SK-N-SH treated with all-trans-retinoic acid at 6 μM for 48 hours (cell line): ENCODE results near the gene PAQR8.
A peak's percentile ranks its signal among the peaks of the same experiment; 100 is the strongest.

ENCODE experiments used
- ATAC-seq: fragments of 200-7000 bp; cut with Tn5 transposase; 3 replicates; pipeline ENCODE4 v1.9.1; 2020; ENCODE audit warnings: mild to moderate bottlenecking, moderate library complexity
- ARNTL ChIP-seq: fragments of 450-650 bp; formaldehyde crosslinking; IDR thresholded peaks from 2 replicates; pipeline ENCODE4 v1.5.0; 2020; ENCODE audit warnings: low read depth, mild to moderate bottlenecking, moderate library complexity, borderline replicate concordance
- BACH2 ChIP-seq: fragments of 250-450 bp; sonication (Bioruptor Pico); IDR thresholded peaks from 2 replicates; pipeline ENCODE4 v1.9.0; 2021; ENCODE audit warnings: mild to moderate bottlenecking, borderline replicate concordance
- CSDC2 ChIP-seq: fragments of 250-450 bp; sonication (Bioruptor Pico); IDR thresholded peaks from 2 replicates; pipeline ENCODE4 v1.5.0; 2020; ENCODE audit warnings: mild to moderate bottlenecking, moderate library complexity
- CSRNP3 ChIP-seq: fragments of 250-450 bp; sonication (Bioruptor Pico); IDR thresholded peaks from 2 replicates; pipeline ENCODE4 v1.5.1; 2021; ENCODE audit warnings: mild to moderate bottlenecking, moderate library complexity
- ESRRG ChIP-seq: fragments of 250-450 bp; sonication (Bioruptor Pico); IDR thresholded peaks from 2 replicates; pipeline ENCODE4 v1.6.1; 2021; ENCODE audit warnings: mild to moderate bottlenecking
- GLIS3 ChIP-seq: fragments of 250-450 bp; sonication (Bioruptor Pico); IDR thresholded peaks from 2 replicates; pipeline ENCODE4 v1.5.0; 2020; ENCODE audit warnings: mild to moderate bottlenecking, moderate library complexity
- ISL1 ChIP-seq: fragments of 250-450 bp; sonication (Bioruptor Pico); IDR thresholded peaks from 2 replicates; pipeline ENCODE4 v2.1.2; 2022; ENCODE audit warnings: mild to moderate bottlenecking, moderate library complexity
- OSR1 ChIP-seq: fragments of 250-450 bp; sonication (Bioruptor Pico); IDR thresholded peaks from 2 replicates; pipeline ENCODE4 v1.8.0; 2022; ENCODE audit warnings: moderate library complexity, mild to moderate bottlenecking, inconsistent platforms
- PATZ1 ChIP-seq: fragments of 250-450 bp; sonication (Bioruptor Pico); IDR thresholded peaks from 2 replicates; pipeline ENCODE4 v1.8.0; 2020; ENCODE audit warnings: mild to moderate bottlenecking, moderate library complexity, borderline replicate concordance
- POU6F1 ChIP-seq: fragments of 250-450 bp; sonication (Bioruptor Pico); IDR thresholded peaks from 2 replicates; pipeline ENCODE4 v1.8.0; 2021; ENCODE audit warnings: low read depth, mild to moderate bottlenecking, moderate library complexity, borderline replicate concordance
- PPARA ChIP-seq: fragments of 250-450 bp; sonication (Bioruptor Pico); IDR thresholded peaks from 2 replicates; pipeline ENCODE4 v1.5.0; 2020; ENCODE audit warnings: mild to moderate bottlenecking, borderline replicate concordance
- RARB ChIP-seq: fragments of 250-450 bp; sonication (Bioruptor Pico); IDR thresholded peaks from 2 replicates; pipeline ENCODE4 v1.8.0; 2021; ENCODE audit warnings: mild to moderate bottlenecking, moderate library complexity
- SNAI2 ChIP-seq: fragments of 250-450 bp; sonication (Bioruptor Pico); IDR thresholded peaks from 2 replicates; pipeline ENCODE4 v1.5.0; 2020; ENCODE audit warnings: mild to moderate bottlenecking, moderate library complexity
- TCF4 ChIP-seq: fragments of 250-450 bp; sonication (Bioruptor Pico); IDR thresholded peaks from 2 replicates; pipeline ENCODE4 v1.8.0; 2021; ENCODE audit warnings: mild to moderate bottlenecking, moderate library complexity, borderline replicate concordance
- TOX ChIP-seq: fragments of 250-450 bp; sonication (Bioruptor Pico); IDR thresholded peaks from 2 replicates; pipeline ENCODE4 v1.8.0; 2021; ENCODE audit warnings: mild to moderate bottlenecking, moderate library complexity, borderline replicate concordance
- TSHZ2 ChIP-seq: fragments of 250-450 bp; sonication (Bioruptor Pico); IDR thresholded peaks from 2 replicates; pipeline ENCODE4 v1.5.0; 2020; ENCODE audit warnings: mild to moderate bottlenecking, moderate library complexity
- ZFP3 ChIP-seq: fragments of 250-450 bp; sonication (Bioruptor Pico); IDR thresholded peaks from 2 replicates; pipeline ENCODE4 v1.5.0; 2020; ENCODE audit warnings: mild to moderate bottlenecking, moderate library complexity
- ZFP30 ChIP-seq: fragments of 450-650 bp; formaldehyde crosslinking; IDR thresholded peaks from 2 replicates; pipeline ENCODE4 v1.5.0; 2022; ENCODE audit warnings: mild to moderate bottlenecking, moderate library complexity
- ZNF565 ChIP-seq: fragments of 450-650 bp; formaldehyde crosslinking; conservative IDR thresholded peaks from 2 replicates; pipeline ENCODE4 v1.5.0; 2020; ENCODE audit warnings: low read depth, mild to moderate bottlenecking, moderate library complexity
- ZNF70 ChIP-seq: fragments of 450-650 bp; formaldehyde crosslinking; IDR thresholded peaks from 2 replicates; pipeline ENCODE4 v1.5.0; 2020; ENCODE audit warnings: mild to moderate bottlenecking, moderate library complexity
- ZNF8 ChIP-seq: fragments of 450-650 bp; formaldehyde crosslinking; IDR thresholded peaks from 2 replicates; pipeline ENCODE4 v1.5.0; 2020; ENCODE audit warnings: mild to moderate bottlenecking, moderate library complexity

PAQR8 gene

GRCh38 chr6:52361414-52361944, 472 bp upstream of the PAQR8 start (continued):
- TF ChIP-seq POU6F1 (CRISPR knock-in tag): no peak
- no peak for TF ChIP-seq CSDC2 (CRISPR knock-in tag)
- no peak for TF ChIP-seq ZFP30
- no peak for TF ChIP-seq ZFP3 (CRISPR knock-in tag)
- TF ChIP-seq, all 23 proteins: peak for 0

- peak; percentile 71 for ATAC-seq
- TF ChIP-seq RARB (no peak), GLIS3 (CRISPR knock-in tag) (no peak), TCF4 (CRISPR knock-in tag) (no peak), PATZ1 (no peak), ZNF565 (CRISPR knock-in tag) (no peak), ZNF8 (CRISPR knock-in tag) (no peak), ZNF70 (CRISPR knock-in tag) (no peak), PPARA (no peak), BACH2 (CRISPR knock-in tag) (no peak), ESRRG (CRISPR knock-in tag) (no peak), CSRNP3 (CRISPR knock-in tag) (no peak), ZFP30 (no peak), OSR1 (CRISPR knock-in tag) (no peak), TOX (CRISPR knock-in tag) (no peak), POU6F1 (CRISPR knock-in tag) (no peak), TSHZ2 (CRISPR knock-in tag) (no peak), ARNTL (no peak), SNAI2 (no peak), ISL1 (no peak)
Observed at GRCh38 chr6:52362443-52363227, 684 bp downstream of the PAQR8 start.
